Non-pigmented ciliary epithelial cell (primary cell): ENCODE data around the gene MTFMT.
"Not testable (repeated sequence)": the region's sequence is repeated elsewhere in the genome, so short reads cannot be mapped to it uniquely, and the experiment has no call there.

ENCODE experiments used
- DNase-seq: peaks from one replicate; pipeline ENCODE4 v3.0.0-alpha.2; 2010; ENCODE audit warnings: low read depth

The MTFMT gene

GRCh38 chr15:65038836-65039235 is 9.4 kb upstream of the MTFMT start:
- no peak for DNase-seq

- no peak for DNase-seq
These were observed 9.0 kb upstream of the MTFMT start for GRCh38 chr15:65038428-65038827.

- DNase-seq = no peak
These were observed 7.9 kb upstream of the MTFMT start for GRCh38 chr15:65037309-65037708.

GRCh38 chr15:65034719-65035118 is 5.3 kb upstream of the MTFMT start:
- no peak for DNase-seq

- no peak for DNase-seq
These were observed 4.3 kb upstream of the MTFMT start for GRCh38 chr15:65033659-65034269.

- DNase-seq = no peak
These were observed 3.5 kb upstream of the MTFMT start for GRCh38 chr15:65032801-65033537.

- DNase-seq = no peak
These were observed 333 bp upstream of the MTFMT start for GRCh38 chr15:65029736-65030208.

GRCh38 chr15:65028338-65028737 is 1.1 kb downstream of the MTFMT start:
- no peak for DNase-seq

GRCh38 chr15:65027593-65027992 is 1.8 kb downstream of the MTFMT start:
- DNase-seq = no peak

GRCh38 chr15:65026756-65027155 is 2.7 kb downstream of the MTFMT start:
- no peak for DNase-seq

GRCh38 chr15:65021488-65021887 is 8.0 kb downstream of the MTFMT start:
- DNase-seq = no peak

- DNase-seq = no peak
These were observed 9.0 kb downstream of the MTFMT start for GRCh38 chr15:65020419-65020818.

GRCh38 chr15:65011198-65011597 is 18.2 kb downstream of the MTFMT start:
- not testable (repeated sequence) for DNase-seq

- no peak for DNase-seq
These were observed 20.5 kb downstream of the MTFMT start for GRCh38 chr15:65008983-65009382.

GRCh38 chr15:65006876-65007275 is 22.6 kb downstream of the MTFMT start:
- DNase-seq = no peak

GRCh38 chr15:65004993-65005392 is 24.4 kb downstream of the MTFMT start:
- no peak for DNase-seq

GRCh38 chr15:64997745-64998375 is 31.6 kb downstream of the MTFMT start:
- DNase-seq = no peak

- no peak for DNase-seq
These were observed 32.4 kb downstream of the MTFMT start for GRCh38 chr15:64997066-64997465.

GRCh38 chr15:64993290-64993689 is 36.1 kb downstream of the MTFMT start:
- DNase-seq = no peak

GRCh38 chr15:64991536-64992135 is 37.8 kb downstream of the MTFMT start:
- no peak for DNase-seq

- DNase-seq = no peak
These were observed 39.3 kb downstream of the MTFMT start for GRCh38 chr15:64990168-64990470.

- peak; percentile 53 for DNase-seq
These were observed 39.8 kb downstream of the MTFMT start, which contains the start of gene SPG21 for GRCh38 chr15:64989416-64990167. Gene SPG21, minus strand, starts transcription at chr15:64989914. Its CDS starts 6,345 bp downstream, at chr15:64983569.
